HL-60/S4 (cell line): ENCODE measurements around the gene PRR19.

Experiments
- in situ Hi-C: fragments of 300-500 bp; cut with MboI; formaldehyde crosslinking; loops from 2 replicates; pipeline ENCODE4 v1.14.3; 2022; ENCODE audit warnings: low sequenced_read_pairs

The PRR19 gene

DNA sequence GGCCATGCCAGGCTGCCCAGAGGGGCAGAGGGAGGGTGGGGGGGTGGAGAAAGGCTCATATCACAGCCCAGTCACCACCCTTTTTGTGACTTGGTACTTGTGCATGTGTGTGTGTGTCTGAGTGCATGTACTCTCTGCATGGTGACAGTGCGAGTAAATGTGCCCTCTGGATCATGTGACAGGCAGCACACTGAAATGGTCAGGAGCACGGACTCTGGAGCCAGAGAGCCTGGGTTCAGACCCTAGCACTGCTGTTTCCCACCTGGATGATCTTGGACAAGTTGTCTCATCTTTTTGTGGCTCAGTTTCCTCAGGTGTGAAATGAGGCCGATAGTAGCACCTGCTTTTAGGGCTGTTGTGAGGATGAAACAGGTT, 30.9 kb upstream of the PRR19 start:
- in situ Hi-C loops: no loop called here

DNA sequence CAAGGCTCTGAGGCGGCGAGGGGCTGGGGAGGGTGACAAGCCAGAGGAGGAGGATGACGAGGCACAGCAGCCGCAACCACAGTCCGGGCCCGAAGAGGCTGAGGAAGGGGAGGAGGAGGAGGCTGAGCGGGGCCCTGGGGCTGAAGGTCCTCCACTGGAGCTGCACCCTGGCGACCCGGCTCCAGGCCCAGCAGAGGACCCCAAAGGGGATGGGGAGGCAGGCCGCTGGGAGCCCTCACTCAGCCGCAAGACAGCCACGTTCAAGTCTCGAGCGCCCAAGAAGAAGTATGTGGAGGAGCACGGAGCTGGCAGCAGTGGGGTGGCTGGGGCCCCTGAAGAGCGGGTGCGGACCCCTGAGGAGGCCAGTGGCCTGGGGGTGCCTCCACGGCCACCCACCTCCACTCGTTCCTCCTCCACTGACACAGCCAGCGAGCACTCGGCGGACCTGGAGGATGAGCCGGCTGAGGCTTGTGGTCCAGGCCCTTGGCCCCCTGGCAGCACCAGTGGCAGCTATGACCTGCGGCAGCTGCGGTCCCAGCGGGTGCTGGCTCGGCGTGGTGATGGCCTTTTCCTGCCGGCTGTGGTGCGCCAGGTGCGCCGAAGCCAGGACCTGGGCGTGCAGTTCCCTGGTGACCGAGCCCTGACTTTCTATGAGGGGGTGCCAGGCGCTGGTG, 29.9 kb upstream of the PRR19 start:
- in situ Hi-C loops: no loop called here

- in situ Hi-C loops: no loop called here
Observed at GRCh38 chr19:42272535-42272897, 29.4 kb upstream of the PRR19 start.

GRCh38 chr19:42272989-42273406, 28.9 kb upstream of the PRR19 start:
- in situ Hi-C loops: no loop called here

DNA sequence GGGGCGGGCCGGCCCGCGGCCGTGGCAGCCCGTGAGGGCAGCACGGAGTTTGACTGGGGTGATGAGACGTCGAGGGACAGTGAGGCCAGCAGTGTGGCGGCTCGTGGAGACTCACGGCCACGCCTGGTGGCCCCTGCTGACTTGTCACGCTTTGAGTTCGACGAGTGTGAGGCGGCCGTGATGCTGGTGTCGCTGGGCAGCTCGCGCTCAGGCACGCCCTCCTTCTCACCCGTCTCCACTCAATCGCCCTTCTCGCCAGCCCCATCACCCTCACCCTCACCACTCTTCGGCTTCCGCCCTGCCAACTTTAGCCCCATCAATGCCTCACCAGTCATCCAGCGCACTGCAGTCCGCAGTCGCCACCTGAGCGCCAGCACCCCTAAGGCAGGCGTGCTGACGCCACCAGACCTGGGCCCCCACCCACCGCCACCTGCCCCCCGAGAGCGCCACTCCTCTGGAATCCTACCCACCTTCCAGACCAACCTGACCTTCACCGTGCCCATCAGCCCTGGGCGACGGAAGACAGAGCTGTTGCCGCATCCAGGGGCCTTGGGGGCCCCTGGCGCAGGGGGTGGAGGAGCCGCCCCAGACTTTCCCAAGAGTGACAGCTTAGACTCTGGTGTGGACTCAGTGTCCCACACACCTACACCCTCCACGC, 28.4 kb upstream of the PRR19 start:
- in situ Hi-C loops: no loop called here

DNA sequence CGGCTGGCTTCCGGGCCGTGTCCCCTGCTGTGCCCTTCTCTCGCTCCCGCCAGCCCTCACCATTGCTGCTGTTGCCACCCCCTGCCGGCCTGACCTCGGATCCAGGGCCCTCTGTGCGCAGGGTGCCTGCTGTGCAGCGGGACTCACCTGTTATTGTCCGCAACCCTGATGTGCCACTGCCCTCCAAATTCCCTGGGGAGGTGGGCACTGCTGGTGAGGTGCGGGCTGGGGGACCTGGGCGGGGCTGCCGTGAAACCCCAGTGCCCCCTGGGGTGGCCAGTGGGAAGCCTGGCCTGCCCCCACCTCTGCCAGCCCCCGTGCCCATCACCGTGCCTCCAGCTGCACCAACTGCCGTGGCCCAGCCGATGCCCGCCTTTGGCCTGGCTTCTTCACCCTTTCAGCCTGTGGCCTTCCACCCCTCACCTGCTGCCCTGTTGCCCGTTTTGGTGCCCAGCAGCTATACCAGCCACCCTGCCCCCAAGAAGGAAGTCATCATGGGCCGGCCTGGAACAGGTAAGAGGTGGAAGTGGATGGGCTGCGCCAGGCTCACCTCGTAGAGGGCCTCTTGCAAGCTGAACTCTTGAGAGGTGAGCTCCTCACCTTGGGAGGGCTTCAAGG, 27.8 kb upstream of the PRR19 start:
- in situ Hi-C loops: no loop called here

DNA sequence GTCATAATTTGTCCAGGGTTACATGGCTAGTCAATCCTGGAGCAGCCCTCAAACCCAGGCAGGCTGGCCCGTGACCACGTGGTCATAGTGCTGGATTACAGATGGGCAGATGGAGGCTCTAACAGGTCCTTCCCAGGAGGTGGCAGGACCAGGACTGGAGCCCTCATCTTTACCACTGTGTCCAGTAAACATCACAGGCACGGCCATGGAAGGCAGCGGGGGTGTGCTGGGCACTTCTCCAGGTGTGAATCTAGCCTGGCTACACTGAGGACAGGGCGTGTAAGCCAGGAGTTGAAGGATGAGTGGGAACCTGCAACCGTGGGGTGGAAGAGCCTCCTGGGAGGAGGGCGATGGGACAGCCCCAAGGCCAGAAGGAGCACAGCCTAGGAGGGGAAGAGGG, 26.8 kb upstream of the PRR19 start:
- in situ Hi-C loops: no loop called here

DNA sequence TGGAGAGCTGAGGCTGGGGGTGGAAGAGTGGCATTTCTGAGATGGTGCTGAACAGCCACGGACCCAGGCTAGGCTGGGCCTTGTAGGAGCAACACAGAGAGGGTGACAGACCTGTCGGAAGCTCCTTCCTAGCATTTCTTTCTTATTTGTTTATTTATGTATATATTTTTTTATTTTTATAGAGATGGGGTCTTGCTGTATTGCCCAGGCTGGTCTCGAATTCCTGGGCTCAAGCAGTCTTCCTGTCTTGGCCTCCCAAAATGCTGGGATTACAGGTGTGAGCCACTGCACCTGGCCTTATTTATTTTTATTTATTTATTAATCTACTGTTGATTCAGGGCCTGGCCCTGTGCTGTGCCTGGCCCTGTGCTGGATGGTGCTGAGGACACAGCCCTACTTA, 26.4 kb upstream of the PRR19 start:
- in situ Hi-C loops: no loop called here

DNA sequence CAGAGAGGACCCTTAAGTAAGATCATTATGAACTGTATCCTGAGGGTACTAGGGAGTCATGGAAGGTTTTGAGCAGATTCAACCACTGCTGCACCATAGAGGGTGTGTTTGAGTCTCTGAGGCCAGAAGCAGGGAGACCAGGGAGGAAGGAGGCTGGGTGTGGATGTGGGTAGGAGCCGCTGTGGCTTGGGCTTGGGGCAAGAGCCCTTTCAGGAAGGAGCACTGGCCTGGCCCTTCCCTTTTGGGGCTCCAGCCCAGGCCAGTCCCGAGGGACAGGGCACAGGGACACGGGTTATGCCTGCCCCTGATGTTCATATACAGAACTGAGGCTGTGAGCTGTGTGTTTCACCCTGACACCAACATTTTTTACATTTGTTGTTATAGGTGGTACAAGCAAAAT, 25.6 kb upstream of the PRR19 start:
- in situ Hi-C loops: no loop called here

- in situ Hi-C loops: no loop called here
Observed at GRCh38 chr19:42276821-42277220, 25.1 kb upstream of the PRR19 start.

DNA sequence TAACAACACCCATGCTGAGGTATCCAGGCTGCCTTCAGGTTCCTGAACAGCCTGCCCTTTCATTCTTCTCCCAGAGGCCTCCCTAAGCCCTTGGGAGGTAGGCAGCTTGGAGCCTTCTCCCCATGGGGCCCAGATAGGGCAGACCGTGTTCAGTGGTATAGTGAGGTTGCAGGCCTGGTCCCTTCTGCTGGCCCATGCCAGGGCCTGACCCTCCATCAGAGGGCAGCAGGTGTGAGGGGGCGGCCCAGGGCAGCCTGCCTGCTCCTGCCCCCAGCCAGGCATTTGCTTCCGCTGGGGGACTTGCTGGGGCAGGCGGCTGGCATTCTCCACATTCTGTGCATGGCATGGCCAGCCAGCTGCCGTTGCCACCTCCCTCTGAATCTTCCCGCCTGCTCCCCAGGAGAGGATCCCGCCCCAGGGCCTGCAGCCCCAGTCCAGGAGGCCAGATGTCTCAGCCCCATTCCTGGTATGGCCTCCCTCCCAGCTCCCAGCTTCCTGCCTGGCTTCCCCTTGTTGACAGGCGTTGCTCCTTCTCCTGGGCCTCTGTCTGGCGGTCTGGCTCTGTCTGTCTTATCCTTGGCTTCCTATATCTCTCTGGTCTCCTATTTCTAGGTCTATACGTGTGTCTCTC, 24.0 kb upstream of the PRR19 start:
- in situ Hi-C loops: no loop called here

DNA sequence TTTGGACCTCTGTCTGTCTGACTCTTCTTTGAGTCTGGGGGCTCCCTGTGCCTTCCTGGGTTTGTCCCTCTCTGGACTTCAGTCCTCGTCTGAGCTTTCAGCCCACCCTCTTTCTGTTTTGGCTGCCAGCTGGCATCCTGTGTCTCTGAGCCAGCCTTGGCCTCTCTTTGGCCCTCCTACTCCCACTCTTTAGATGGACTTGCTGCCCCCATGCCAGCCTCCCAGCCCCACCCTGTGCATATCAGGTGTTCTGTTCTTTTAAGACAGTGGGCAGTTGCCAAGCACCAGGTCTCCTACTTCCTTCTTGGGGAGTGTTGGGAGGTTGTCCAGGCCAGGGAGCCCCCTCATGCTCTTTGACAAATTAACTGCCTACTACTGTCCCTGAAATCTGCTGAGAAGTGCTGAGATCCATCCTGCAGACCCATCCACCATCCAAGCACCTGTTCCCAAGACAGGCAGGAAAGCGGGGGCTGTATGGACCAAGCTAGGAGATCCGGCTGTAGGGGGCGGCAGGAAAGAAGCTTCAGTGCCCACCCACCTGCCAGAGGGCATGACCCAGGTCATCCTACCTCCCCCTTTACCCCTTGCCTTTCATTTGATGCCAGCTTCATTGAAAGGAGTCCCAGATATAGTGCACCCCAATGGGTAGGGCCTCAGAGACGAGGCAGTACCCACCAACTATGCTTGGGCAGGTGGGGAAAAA, 23.3 kb upstream of the PRR19 start:
- in situ Hi-C loops: no loop called here

- in situ Hi-C loops: no loop called here
Observed at GRCh38 chr19:42279155-42279901, 22.6 kb upstream of the PRR19 start.

- in situ Hi-C loops: no loop called here
Observed at GRCh38 chr19:42279902-42280814, 21.8 kb upstream of the PRR19 start.

- in situ Hi-C loops: no loop called here
Observed at GRCh38 chr19:42280815-42281145, 21.2 kb upstream of the PRR19 start.

- in situ Hi-C loops: no loop called here
Observed at GRCh38 chr19:42281146-42281826, 20.6 kb upstream of the PRR19 start.

DNA sequence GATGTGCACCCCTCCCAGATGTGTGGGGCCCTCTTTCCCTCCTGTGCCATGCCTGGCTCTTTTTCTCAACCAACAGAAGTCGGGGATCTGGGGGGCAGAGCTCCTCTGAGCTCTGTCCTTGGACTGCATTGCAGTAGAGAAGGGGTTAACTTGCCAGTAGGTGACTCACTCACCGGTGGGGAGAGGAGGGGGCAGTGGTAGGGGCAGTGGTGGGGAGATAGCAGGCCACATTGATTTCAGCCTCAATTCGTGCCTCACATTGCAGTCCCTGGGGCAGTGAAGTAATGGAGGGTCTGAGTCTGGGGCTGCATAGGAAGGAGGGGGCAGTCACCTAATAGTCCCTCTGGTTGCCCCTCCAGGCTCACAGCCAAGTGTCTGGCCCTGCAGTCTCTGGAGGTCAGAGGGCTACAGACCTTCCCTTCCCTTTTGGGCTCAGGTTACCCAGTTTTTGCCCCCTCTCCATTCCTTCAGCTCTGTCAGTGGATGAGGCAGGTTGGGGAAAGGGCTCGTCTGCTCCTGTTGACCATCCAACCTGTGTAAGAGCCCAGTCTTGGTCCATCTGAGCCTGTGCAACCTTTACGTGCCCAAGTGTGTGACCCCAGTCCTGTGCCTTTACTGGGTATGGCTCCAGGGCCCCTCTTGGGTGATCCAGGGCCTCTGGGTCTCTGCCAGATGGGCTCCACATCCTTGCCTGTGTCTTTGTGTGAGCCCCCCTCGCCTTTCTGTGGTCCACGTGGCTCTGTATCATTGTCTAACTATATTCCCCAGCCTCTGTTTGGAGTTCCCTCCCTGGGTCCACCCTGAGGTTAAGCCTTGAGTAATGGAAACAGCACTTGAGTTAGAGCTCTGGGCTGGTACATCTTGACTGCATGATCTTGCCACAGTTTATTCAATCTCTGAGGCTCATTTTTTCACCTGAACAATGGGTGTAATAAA, 19.8 kb upstream of the PRR19 start:
- in situ Hi-C loops: no loop called here

- in situ Hi-C loops: no loop called here
Observed at GRCh38 chr19:42282819-42283187, 19.1 kb upstream of the PRR19 start.
